VCaP (cell line): Measurements from ENCODE around the gene MYB.

Experiments used
- H3K27ac ChIP-seq: fragments of 450-650 bp; 2 replicates; pipeline ENCODE4 v1.5.1; 2017
- TF ChIP-seq, protein P1 (sequence below): fragments of 450-650 bp; conservative IDR thresholded peaks from 2 replicates; pipeline ENCODE4 v1.5.1; 2017; ENCODE audit warnings: mild to moderate bottlenecking, moderate library complexity

Gene MYB

DNA sequence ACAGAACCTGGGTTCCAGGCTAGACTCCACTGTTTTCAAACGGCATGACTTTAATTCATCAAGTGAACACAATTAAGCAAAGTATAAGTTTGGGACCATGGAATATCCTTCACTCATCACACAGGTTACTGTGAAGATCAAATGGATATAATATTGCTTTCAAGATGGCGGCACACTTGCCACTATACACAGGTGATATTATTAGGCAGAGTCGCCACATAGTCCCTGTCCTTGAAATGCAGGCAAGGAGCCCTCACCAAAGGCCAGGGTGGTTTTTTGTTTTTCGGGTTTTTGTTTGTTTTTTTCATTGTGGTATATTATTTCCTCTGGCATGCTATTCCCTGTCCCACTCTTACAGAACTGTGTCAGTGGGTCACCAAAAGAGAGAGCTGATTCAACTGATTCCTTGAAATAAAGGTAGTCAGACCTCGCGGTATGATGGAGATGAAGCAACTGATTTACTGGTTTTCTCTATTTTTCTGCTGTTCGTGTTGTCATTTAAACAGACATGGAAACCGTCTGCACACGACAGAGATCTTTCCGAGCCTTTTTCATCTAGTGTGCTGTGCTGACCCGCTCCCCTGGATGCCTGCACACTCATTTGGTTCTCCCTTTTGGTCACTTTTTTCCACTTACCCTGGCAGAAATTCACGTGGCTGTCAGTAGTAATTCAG lies 29.7 kb downstream of the MYB start:
- H3K27ac ChIP-seq = no peak overlapping the region
- TF ChIP-seq, protein P1, sequence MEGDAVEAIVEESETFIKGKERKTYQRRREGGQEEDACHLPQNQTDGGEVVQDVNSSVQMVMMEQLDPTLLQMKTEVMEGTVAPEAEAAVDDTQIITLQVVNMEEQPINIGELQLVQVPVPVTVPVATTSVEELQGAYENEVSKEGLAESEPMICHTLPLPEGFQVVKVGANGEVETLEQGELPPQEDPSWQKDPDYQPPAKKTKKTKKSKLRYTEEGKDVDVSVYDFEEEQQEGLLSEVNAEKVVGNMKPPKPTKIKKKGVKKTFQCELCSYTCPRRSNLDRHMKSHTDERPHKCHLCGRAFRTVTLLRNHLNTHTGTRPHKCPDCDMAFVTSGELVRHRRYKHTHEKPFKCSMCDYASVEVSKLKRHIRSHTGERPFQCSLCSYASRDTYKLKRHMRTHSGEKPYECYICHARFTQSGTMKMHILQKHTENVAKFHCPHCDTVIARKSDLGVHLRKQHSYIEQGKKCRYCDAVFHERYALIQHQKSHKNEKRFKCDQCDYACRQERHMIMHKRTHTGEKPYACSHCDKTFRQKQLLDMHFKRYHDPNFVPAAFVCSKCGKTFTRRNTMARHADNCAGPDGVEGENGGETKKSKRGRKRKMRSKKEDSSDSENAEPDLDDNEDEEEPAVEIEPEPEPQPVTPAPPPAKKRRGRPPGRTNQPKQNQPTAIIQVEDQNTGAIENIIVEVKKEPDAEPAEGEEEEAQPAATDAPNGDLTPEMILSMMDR = no peak

DNA sequence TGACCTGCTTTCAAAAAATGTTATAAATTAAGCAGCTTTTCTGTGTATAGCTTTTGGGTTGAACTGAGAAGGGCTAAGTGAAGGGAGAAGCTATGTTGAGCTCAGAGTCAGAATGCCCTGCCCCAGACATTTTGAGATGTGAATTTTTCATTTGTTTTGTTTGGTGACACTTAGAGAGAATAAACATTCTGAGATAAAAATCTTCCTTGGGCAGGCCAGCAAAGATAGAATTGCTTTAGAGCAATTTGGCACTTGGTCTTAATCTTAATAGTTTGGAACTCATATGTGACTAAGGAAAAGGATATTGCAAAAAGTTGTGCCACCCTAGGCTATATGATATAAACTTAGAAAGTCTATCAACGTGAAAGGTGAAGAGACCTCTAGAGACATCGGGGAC lies 30.2 kb downstream of the MYB start:
- no peak overlapping the region for H3K27ac ChIP-seq
- TF ChIP-seq, protein P1 = no peak

DNA sequence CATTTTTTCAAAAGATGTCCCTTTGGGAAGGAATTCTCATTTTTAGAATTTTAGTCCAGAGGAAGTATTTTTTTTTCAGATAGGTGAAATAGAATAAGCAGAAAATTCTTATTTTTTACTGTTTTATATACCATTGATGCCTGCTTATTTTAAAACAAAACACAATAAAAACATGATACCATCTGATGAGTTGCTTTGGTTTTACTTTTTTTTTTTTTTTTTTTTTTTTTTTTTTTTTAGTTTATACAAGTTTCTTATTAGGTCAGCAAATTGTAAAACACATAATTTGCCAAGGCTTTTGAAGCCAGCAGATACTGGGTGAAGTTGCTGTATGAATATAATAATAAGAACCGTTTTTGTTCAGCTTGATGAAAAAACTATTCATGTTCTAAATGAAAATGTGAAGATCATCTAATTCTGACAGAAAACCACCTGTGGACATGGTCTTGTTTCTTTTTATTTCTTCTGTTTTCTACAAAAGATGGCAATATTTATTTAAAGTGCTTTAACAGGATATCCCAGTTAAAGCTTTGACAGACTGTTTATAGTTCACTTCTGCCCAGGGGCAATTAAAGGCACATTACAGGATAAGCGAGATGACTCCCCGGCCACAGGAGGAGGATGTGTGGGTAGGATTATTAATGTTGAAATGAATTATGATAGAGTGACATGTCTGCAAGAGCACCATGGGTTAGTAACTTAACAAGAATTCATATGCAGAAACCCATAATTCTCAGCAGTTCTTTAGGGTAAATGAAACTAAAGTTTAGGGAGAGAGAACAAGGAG lies 31.1 kb downstream of the MYB start:
- H3K27ac ChIP-seq = no peak overlapping the region; the same call in 1 of the 2 replicates
- TF ChIP-seq, protein P1 = no peak

DNA sequence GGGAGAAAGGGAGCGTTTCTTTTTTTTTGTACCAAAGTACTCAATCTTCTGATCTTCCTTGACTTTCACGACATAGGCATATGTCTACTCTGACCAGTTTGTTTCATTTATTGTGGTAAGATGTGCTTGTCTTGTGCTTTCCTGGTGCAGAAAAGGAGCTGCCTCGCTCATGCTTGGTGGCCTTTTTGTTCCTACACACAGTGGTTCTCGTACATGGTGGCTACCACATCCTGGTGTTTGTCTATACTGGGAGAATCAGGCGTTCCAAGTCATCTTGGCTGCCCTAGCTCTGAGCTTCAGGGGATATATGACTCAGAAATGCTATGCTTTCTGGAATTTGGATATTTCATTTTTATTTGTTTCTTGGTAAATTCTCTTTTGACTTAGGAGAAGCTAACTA lies 31.8 kb downstream of the MYB start:
- TF ChIP-seq, protein P1 = no peak
- H3K27ac ChIP-seq = no peak overlapping the region; the same call in 1 of the 2 replicates

DNA sequence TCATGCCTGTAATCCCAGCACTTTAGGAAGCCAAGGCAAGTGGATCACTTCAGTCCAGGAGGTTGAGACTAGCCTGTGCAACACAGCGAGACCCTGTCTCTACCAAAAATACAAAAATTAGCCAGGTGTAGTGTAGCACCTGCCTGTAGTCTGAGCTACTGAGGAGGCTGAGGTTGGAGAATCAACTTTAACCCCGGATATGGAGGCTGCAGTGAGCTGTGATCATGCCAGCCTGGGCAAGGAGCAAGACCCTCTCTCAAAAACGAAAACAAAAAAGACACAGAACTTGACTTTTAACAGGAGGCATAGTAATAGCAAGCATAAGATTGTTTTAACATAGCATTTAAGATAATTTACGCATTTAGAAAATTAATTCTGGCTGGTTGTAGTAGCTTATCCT lies 32.5 kb downstream of the MYB start:
- TF ChIP-seq, protein P1 = no peak
- no peak overlapping the region for H3K27ac ChIP-seq

DNA sequence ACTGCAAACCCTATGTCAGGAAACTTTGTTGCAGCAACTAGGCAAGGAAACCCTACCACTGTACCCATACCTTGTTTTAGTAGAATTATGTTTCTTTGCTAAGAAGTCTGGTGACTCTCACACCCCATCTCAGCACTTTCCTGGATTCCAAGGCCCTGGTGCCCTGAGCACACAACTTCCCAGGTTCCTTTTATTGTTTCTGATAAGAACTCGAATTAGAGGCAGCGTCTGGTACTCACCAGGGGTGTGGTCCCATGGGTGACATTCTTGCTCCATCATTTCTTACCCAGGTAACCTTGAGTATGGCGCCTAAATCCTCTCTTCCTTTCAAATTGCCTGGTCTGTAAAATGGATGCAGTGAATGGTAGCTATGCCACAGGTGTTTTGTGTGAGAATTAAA lies 34.1 kb downstream of the MYB start:
- no peak overlapping the region for H3K27ac ChIP-seq
- TF ChIP-seq, protein P1 = no peak

DNA sequence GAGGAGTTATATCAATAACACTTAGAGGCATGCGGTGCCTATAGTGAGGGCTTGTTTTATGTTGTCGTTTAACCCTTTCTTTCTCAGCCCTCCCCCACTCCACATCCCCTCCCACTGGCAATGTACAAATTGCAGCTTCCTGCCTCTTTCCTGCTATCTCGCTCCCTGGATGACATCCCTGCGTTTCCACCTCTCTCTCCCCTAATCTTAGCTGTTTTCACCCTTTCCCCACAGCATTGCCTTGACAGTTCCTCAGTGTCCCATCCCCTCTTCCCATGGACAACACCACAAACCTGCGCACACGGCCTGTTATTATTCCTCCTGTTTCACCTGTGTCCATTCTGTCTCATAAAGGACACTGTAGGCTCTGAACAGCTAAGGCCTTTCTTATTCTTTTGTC lies 34.5 kb downstream of the MYB start:
- H3K27ac ChIP-seq = no peak overlapping the region
- TF ChIP-seq, protein P1 = no peak
